Activated naive CD8-positive, alpha-beta T cell treated with anti-CD3 and anti-CD28 coated beads, Interleukin-2, amount 50 U/mL, for 24 hours (primary cell): ENCODE results near the gene LRFN4.

Experiments used
- ATAC-seq: fragments of 150-1000 bp; cut with Tn5 transposase; one replicate; pipeline ENCODE4 v1.10.0; 2021
- DNase-seq: peaks from one replicate; pipeline ENCODE4 v3.0.0; 2021
- H3K27ac Mint-ChIP-seq: one replicate; pipeline ENCODE4 v1.8.0; 2021; ENCODE audit warnings: mild to moderate bottlenecking, mixed read lengths
- H3K27me3 Mint-ChIP-seq: one replicate; pipeline ENCODE4 v1.8.0; 2021; ENCODE audit warnings: mixed read lengths
- H3K36me3 Mint-ChIP-seq: one replicate; pipeline ENCODE4 v1.8.0; 2021; ENCODE audit warnings: low read depth, mixed read lengths
- H3K4me1 Mint-ChIP-seq: one replicate; pipeline ENCODE4 v1.8.0; 2021; ENCODE audit warnings: mixed read lengths
- H3K4me3 Mint-ChIP-seq: one replicate; pipeline ENCODE4 v1.8.0; 2021; ENCODE audit warnings: mild to moderate bottlenecking, moderate library complexity, mixed read lengths
- H3K9me3 Mint-ChIP-seq: one replicate; pipeline ENCODE4 v1.8.0; 2021; ENCODE audit warnings: mixed read lengths

Gene LRFN4

DNA sequence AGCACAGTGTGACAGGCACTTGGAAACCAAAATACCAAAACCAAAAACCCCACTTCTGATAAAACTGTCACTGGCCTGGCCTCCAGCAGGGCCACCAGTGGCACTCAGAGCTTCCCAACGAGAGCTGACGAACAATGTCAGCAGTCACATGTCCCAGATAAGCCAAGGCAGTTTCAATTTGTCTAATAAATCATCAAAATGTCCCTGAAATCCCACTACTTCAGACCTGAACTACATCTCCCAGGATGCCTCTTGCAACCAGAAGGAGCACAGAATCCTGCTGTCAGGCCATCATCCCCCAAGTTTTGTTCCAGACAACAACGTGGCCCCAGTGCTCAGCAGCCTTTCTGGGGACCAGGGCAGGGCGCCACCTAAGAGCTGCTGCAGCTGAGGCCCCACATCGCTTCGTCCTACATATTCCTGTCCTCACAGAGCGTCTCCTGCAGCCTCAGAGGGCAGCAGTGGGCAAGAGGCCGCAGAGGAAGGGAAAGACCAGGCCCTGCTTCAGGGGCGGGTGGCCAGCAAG, 25.1 kb downstream of the LRFN4 start:
- Mint-ChIP-seq H3K4me1 (peaks cover 12% of the 10 kb centered on the region), H3K27ac (no peak overlapping the region), H3K4me3 (no peak overlapping the region), H3K36me3 (no peaks in the 10 kb centered on the region), H3K27me3 (no peaks in the 10 kb centered on the region), H3K9me3 (no peaks in the 10 kb centered on the region)
- DNase-seq = no peak
- no peak for ATAC-seq

DNA sequence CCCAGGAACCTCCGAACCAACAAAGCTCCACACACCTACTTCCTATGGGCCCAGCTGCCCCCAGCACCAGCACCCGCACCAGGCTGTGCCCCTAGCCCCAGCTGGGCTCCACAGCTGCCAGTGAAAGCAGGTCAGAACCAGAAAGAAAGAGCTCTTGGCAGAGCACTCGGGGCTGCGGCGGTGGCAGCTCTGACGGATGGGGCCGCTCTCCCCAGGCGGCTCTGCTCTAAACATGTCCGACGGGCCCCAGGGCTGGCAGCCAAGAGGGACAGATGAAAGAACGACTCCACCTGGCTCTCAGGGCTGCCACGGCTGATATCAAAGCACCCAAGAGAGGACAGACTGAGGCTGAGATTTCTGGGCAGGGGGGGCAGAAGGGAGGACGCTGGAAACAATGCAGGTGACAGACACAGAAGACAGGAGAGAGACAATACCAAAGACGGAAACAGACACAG, 25.7 kb downstream of the LRFN4 start:
- H3K36me3 Mint-ChIP-seq = no peaks in the 10 kb centered on the region
- no peaks in the 10 kb centered on the region for H3K27me3 Mint-ChIP-seq
- DNase-seq (no peak), ATAC-seq (no peak)
- no peak overlapping the region for H3K4me3 Mint-ChIP-seq
- H3K9me3 Mint-ChIP-seq = no peaks in the 10 kb centered on the region
- no peak overlapping the region for H3K27ac Mint-ChIP-seq
- H3K4me1 Mint-ChIP-seq = peaks cover 12% of the 10 kb centered on the region

DNA sequence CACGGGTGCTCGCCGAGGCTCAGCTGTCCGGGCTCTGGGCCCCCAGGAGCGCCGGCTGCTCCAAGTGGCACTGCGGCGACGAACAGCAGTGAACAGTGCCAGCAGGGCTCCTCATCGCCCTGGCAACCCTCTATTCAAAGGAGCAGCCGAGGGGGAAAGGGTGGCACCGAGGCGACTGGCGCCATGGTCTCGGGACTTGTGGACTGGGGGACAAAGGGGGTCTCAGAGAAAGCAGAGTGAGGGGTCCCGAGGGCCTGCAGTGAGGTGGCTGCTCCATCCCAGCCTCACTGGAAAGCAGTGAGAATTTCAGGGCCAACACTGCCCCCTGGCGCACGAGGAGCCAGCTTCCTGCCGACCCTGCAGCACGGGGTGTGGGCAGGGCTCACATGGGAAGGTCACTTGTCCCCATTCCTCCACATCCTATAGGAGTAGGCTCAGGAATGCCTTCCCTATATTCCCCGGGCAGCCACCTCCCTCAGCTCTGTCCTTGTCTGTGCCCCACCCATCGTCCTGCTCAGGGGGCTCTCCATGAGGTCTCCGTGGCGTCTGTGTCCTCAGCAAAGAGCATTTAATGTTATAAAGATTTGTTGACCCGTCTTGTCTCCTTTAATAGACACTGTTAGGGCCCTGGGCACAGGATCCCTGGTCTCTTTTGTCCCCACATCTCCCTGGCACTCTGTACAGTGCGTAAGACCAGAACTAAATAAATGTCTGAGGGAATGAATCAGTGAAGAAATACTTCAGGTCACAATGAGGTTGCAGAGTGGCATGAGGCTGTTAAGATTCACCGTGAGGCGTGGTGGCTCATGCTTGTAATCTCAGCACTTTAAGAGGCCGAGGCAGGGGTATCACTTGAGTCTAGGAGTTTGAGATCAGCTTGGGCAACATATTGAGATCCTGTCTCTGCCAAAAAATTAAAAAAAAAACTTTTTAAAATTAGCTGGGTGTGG, 26.4 kb downstream of the LRFN4 start:
- H3K36me3 Mint-ChIP-seq = no peaks in the 10 kb centered on the region
- no peaks in the 10 kb centered on the region for H3K9me3 Mint-ChIP-seq
- H3K27me3 Mint-ChIP-seq = no peaks in the 10 kb centered on the region
- no peak overlapping the region for H3K27ac Mint-ChIP-seq
- peaks cover 12% of the 10 kb centered on the region for H3K4me1 Mint-ChIP-seq
- DNase-seq = peak; percentile 82
- ATAC-seq = peak; percentile 62
- H3K4me3 Mint-ChIP-seq = no peak overlapping the region

DNA sequence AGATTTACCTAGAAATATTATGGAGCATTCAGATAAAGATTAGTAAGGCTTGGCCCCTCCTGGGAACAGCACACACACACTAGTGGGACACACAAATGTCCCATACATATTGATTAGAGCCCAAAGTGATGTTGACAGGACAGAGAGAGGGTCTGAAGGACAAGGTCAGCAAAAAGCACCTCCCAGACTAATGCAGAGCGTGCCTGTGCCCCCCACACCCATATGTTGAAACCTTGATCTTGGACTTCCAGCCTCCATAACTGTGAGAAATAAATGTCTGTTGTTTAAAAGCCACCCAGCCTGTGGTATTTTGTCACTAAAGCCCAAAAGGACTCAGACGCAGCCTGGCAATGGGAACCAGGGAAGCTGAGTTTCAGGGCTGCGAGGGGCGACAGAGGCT, 27.6 kb downstream of the LRFN4 start:
- ATAC-seq (no peak), DNase-seq (no peak)
- no peaks in the 10 kb centered on the region for H3K36me3 Mint-ChIP-seq
- no peaks in the 10 kb centered on the region for H3K9me3 Mint-ChIP-seq
- H3K27me3 Mint-ChIP-seq = no peaks in the 10 kb centered on the region
- no peak overlapping the region for H3K27ac Mint-ChIP-seq
- H3K4me3 Mint-ChIP-seq = no peak overlapping the region
- peaks cover 12% of the 10 kb centered on the region for H3K4me1 Mint-ChIP-seq

- Mint-ChIP-seq H3K36me3 (no peaks in the 10 kb centered on the region), H3K9me3 (no peaks in the 10 kb centered on the region), H3K4me1 (peaks cover 8% of the 10 kb centered on the region), H3K4me3 (no peak overlapping the region), H3K27me3 (no peaks in the 10 kb centered on the region), H3K27ac (no peak overlapping the region)
- DNase-seq = no peak
- no peak for ATAC-seq
These were observed 28.6 kb downstream of the LRFN4 start for GRCh38 chr11:66885469-66885868.

GRCh38 chr11:66885950-66886440, 29.1 kb downstream of the LRFN4 start:
- ATAC-seq (no peak), DNase-seq (no peak)
- no peak overlapping the region for H3K4me3 Mint-ChIP-seq
- H3K4me1 Mint-ChIP-seq = peaks cover 4% of the 10 kb centered on the region
- no peaks in the 10 kb centered on the region for H3K9me3 Mint-ChIP-seq
- no peak overlapping the region for H3K27ac Mint-ChIP-seq
- no peaks in the 10 kb centered on the region for H3K36me3 Mint-ChIP-seq
- no peaks in the 10 kb centered on the region for H3K27me3 Mint-ChIP-seq

DNA sequence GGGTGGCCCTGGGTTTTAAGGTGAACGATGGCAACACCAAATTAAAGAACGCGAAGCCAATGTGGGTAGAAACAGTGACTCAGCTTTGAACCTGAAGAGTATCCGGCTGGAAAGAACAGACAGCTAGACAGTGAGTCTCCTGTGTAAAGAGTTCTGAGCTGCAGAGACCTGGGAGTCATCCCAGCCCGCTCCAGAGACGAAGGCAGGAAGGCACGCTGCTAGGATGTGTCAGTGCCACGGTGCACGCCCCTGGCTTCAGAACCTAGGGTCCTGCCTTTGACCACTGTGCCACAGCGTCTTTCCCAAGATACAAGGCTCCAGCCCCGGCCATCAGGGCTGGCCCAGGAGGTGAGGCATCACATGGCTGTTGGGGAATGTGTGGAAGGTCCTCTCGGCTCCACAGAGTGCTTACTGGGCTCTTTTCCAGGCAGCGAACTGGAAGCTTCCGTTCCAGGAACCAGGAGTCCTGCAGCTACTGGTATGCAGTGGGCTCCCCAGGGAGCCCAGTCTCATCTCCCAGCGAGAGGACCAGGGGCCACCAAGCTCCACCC, 29.9 kb downstream of the LRFN4 start:
- Mint-ChIP-seq H3K27ac (no peak overlapping the region), H3K4me1 (peaks cover 3% of the 10 kb centered on the region), H3K36me3 (no peaks in the 10 kb centered on the region), H3K27me3 (no peaks in the 10 kb centered on the region), H3K9me3 (no peaks in the 10 kb centered on the region), H3K4me3 (no peak overlapping the region)
- ATAC-seq (no peak), DNase-seq (no peak)

DNA sequence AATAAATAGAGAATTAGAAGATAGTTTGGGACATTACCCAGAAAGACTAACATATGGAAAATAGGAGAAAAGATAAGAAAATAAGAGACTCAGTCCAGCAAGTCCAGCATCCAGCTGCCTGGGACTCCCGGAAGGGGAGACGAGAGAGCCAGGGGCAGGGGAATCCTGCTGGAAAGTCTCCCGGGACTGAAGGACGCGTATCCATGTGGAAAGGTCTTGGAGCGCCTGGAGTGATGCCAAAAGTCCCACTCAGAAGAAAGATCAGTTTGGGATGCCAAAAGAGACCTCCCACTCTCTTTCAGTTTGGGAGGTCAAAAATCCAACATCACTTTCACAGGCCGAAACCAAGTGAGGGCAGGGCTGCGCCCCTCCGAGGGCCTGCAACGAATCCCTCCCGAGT, 30.7 kb downstream of the LRFN4 start:
- H3K27ac Mint-ChIP-seq = no peak overlapping the region
- H3K4me1 Mint-ChIP-seq = peaks cover 11% of the 10 kb centered on the region
- DNase-seq (no peak), ATAC-seq (no peak)
- no peak overlapping the region for H3K4me3 Mint-ChIP-seq
- peaks cover 2% of the 10 kb centered on the region for H3K27me3 Mint-ChIP-seq
- H3K9me3 Mint-ChIP-seq = no peaks in the 10 kb centered on the region
- H3K36me3 Mint-ChIP-seq = peaks cover 2% of the 10 kb centered on the region

- no peak overlapping the region for H3K27ac Mint-ChIP-seq
- peaks cover 2% of the 10 kb centered on the region for H3K27me3 Mint-ChIP-seq
- DNase-seq (no peak), ATAC-seq (no peak)
- H3K4me1 Mint-ChIP-seq = peaks cover 13% of the 10 kb centered on the region
- H3K9me3 Mint-ChIP-seq = no peaks in the 10 kb centered on the region
- H3K4me3 Mint-ChIP-seq = no peak overlapping the region
- H3K36me3 Mint-ChIP-seq = peaks cover 2% of the 10 kb centered on the region
These were observed 31.4 kb downstream of the LRFN4 start for GRCh38 chr11:66888282-66888681.

DNA sequence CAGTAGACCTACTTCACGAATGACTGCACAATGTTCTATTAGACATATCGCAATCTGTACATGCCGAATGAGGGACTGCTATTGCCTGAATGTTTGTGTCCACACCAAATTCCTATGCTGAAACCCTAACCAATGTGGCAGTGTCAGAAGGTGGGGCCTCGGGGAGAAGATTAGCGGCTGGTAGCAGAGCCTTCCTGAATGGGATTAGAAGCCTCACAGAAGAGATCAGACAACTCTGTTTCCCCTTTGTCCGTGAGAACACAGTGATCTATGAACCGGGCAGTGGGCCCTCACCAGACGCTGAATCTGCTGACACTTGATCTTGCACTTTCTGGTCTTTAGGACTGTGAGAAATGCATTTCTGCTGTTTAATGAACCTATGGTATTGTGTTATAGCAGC, 33.1 kb downstream of the LRFN4 start:
- DNase-seq (no peak), ATAC-seq (no peak)
- Mint-ChIP-seq H3K9me3 (no peaks in the 10 kb centered on the region), H3K27me3 (peaks cover 2% of the 10 kb centered on the region), H3K27ac (no peak overlapping the region), H3K4me1 (peaks cover 12% of the 10 kb centered on the region), H3K36me3 (peaks cover 2% of the 10 kb centered on the region), H3K4me3 (no peak overlapping the region)

DNA sequence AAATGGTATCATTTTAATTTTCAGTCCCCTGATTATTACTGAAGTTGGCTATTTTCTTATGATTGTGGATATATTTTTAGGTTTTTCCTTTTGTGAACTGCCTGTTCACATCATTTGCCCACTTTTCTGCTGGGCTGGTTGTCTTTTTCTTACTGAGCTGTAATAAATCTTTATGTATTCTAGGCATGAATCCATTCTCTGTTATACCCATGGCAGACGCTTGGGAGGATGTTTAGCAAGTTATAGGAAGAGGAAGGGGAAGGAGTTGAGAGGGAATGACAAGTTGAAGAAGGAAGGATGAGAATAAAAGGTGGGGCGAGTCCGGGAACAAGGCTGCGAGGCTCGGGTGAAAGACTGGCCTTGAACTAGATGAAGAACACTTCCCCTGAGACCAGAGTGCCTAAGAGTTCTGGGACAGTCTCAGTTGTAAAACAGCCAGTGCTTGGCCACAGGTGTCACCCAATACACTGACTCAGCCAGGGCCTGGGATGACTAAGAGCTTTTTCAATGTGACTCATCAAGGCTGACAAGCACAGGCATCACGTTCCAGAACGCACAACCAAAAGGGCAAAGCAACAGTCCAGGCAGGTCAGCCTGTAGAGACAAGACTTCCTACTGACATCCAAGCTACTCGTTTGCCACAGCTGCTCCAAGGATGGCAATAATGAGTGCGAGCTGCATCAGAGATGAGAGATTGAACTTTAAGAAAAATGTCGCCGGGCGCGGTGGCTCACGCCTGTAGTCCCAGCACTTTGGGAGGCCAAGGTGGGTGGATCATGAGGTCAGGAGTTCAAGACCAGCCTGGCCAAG, 35.2 kb downstream of the LRFN4 start:
- Mint-ChIP-seq H3K27me3 (peaks cover 2% of the 10 kb centered on the region), H3K36me3 (peaks cover 2% of the 10 kb centered on the region), H3K27ac (peak overlapping the region; percentile 41), H3K9me3 (no peaks in the 10 kb centered on the region), H3K4me1 (peaks cover 12% of the 10 kb centered on the region), H3K4me3 (no peak overlapping the region)
- DNase-seq = peak; percentile 57
- peak; percentile 97 for ATAC-seq

GRCh38 chr11:66892911-66893310, 36.0 kb downstream of the LRFN4 start:
- H3K9me3 Mint-ChIP-seq = no peaks in the 10 kb centered on the region
- DNase-seq (no peak), ATAC-seq (no peak)
- peaks cover 2% of the 10 kb centered on the region for H3K27me3 Mint-ChIP-seq
- peaks cover 12% of the 10 kb centered on the region for H3K4me1 Mint-ChIP-seq
- H3K36me3 Mint-ChIP-seq = peaks cover 2% of the 10 kb centered on the region
- no peak overlapping the region for H3K4me3 Mint-ChIP-seq
- H3K27ac Mint-ChIP-seq = no peak overlapping the region

GRCh38 chr11:66894141-66894540, 37.3 kb downstream of the LRFN4 start:
- H3K4me3 Mint-ChIP-seq = no peak overlapping the region
- peaks cover 12% of the 10 kb centered on the region for H3K4me1 Mint-ChIP-seq
- H3K9me3 Mint-ChIP-seq = no peaks in the 10 kb centered on the region
- ATAC-seq (no peak), DNase-seq (no peak)
- peaks cover 2% of the 10 kb centered on the region for H3K36me3 Mint-ChIP-seq
- no peak overlapping the region for H3K27ac Mint-ChIP-seq
- H3K27me3 Mint-ChIP-seq = peaks cover 2% of the 10 kb centered on the region

GRCh38 chr11:66901964-66902390, 45.1 kb downstream of the LRFN4 start:
- Mint-ChIP-seq H3K9me3 (no peaks in the 10 kb centered on the region), H3K4me1 (no peaks in the 10 kb centered on the region), H3K27ac (no peak overlapping the region), H3K36me3 (no peaks in the 10 kb centered on the region), H3K27me3 (no peaks in the 10 kb centered on the region), H3K4me3 (no peak overlapping the region)
- DNase-seq = no peak
- no peak for ATAC-seq
